GM20000 (cell line): ENCODE data around the gene EPB41L5.
A peak's percentile ranks its signal among the peaks of the same experiment; 100 is the strongest.

Source experiments
- DNase-seq: peaks from one replicate; pipeline ENCODE4 v3.0.0; 2012; ENCODE audit warnings: low spot score
- CTCF ChIP-seq: IDR thresholded peaks from 2 replicates; pipeline ENCODE4 v1.5.1; 2012; ENCODE audit warnings: mild to moderate bottlenecking, control low read depth; ENCODE audit errors: extremely low read depth, missing control alignments

EPB41L5 gene

GRCh38 chr2:120104772-120105171 is 91.9 kb downstream of the EPB41L5 start:
- DNase-seq: no peak
- no peak for TF ChIP-seq CTCF

- no peak for TF ChIP-seq CTCF
- peak; percentile 15 for DNase-seq
Observed at GRCh38 chr2:120105360-120105759, 92.5 kb downstream of the EPB41L5 start.

GRCh38 chr2:120108049-120108448 is 95.2 kb downstream of the EPB41L5 start:
- DNase-seq: no peak

GRCh38 chr2:120108749-120109148 is 95.9 kb downstream of the EPB41L5 start:
- no peak for DNase-seq
- no peak for TF ChIP-seq CTCF

More at GRCh38 chr2:120108049-120108448, 95.2 kb downstream of the EPB41L5 start:
- TF ChIP-seq CTCF: no peak

- no peak for TF ChIP-seq CTCF
- peak; percentile 23 for DNase-seq
Observed at GRCh38 chr2:120109186-120110061, 96.5 kb downstream of the EPB41L5 start.

- DNase-seq: no peak
- TF ChIP-seq CTCF: no peak
Observed at GRCh38 chr2:120110062-120110362, 97.1 kb downstream of the EPB41L5 start.

GRCh38 chr2:120110507-120110906 is 97.6 kb downstream of the EPB41L5 start:
- no peak for DNase-seq

More at GRCh38 chr2:120110507-120110906, 97.6 kb downstream of the EPB41L5 start:
- TF ChIP-seq CTCF: no peak
